ENCODE data around the gene GID4.
A peak's percentile ranks its signal among the peaks of the same experiment; 100 is the strongest.

The GID4 gene

GRCh38 chr17:18102640-18103039 is 63.4 kb downstream of the GID4 start:
- DNase-seq (ENCODE audit: low spot score) = no peak

- DNase-seq (ENCODE audit: low spot score) = no peak
These were observed 65.8 kb downstream of the GID4 start for GRCh38 chr17:18105027-18105426.

DNA sequence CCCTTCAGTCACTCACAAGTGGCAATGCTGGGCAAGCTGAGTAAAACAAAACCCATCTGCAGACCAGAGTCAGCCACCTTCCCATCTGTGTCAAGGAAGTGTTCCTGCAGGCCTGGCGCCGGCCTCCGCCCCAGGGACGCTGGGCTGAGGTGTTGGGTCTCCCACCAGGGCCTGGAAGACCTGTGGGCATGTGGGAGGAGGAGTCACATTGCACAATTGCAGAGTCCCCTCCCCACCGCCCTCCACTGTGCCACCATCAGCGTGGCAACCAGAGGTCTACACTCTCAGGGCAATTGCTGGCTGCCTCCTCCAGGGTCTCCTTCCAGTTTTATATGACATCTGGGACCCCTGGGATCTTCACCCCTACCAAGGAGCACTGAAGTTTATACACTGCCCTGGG is 66.4 kb downstream of the GID4 start:
- DNase-seq (ENCODE audit: low spot score) = no peak

DNA sequence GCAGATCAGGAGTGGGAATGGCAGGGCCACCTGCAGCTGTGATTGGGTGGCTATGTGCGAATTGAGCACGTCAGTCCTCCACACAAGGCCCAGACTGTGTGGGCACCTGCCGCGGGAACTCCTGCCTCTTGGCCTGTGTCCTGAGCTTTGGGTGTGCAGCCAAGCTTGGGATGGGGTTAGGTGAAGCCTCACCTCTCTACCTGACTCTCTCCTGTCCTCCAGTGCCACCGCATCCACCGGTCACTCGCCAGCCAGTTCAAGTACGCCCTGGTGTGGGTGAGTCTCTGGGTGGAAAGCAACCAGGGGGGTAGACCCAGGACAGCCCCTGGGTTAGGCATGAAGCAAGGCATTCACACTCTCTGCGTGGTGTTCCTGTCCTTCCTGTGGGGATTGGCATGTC is 67.0 kb downstream of the GID4 start:
- DNase-seq (ENCODE audit: low spot score) = no peak

DNA sequence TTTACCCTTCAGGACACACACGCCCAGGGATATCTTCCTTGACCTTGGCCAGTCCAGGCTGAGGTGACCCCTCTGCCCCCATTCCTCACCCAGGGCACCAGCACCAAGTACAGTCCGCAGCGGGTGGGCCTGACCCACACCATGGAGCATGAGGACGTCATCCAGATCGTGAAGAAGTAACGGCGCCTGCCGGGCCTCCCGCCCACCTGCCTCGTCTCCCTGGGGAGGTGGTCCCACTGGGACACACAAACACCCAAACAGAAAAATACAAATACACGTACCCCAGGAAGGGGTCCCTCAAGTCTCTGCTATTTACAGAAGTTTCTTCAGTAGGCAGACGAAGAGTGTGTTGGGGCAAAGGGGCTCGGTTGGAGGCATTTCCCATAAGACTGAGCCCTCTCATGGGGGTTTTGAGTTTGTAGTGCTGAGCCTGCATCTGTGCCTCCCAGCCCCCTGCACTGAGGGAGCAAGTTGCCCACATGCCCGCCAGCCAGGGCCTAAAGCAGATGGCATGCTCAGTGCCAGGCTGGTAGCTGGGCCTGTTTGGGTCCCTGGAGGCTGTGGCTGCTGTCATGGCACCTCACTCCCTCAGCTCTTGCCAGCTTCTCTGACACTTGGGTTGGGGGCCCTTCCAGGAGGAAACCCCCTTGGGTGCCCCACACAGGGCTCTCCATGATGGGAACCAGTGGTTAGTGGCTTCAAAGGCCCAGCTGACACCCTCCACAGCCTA is 68.0 kb downstream of the GID4 start:
- DNase-seq (ENCODE audit: low spot score) = no peak

- no peak for DNase-seq (ENCODE audit: low spot score)
These were observed 68.8 kb downstream of the GID4 start for GRCh38 chr17:18107971-18108370.

- no peak for DNase-seq (ENCODE audit: low spot score)
These were observed 69.4 kb downstream of the GID4 start, which contains the start of gene MYO15A for GRCh38 chr17:18108401-18109312. TSS of gene MYO15A (plus strand) at chr17:18108756. CDS start at chr17:18118801, 10,045 bp downstream.

GRCh38 chr17:18109935-18110485 is 70.8 kb downstream of the GID4 start:
- no peak for DNase-seq (ENCODE audit: low spot score)

DNA sequence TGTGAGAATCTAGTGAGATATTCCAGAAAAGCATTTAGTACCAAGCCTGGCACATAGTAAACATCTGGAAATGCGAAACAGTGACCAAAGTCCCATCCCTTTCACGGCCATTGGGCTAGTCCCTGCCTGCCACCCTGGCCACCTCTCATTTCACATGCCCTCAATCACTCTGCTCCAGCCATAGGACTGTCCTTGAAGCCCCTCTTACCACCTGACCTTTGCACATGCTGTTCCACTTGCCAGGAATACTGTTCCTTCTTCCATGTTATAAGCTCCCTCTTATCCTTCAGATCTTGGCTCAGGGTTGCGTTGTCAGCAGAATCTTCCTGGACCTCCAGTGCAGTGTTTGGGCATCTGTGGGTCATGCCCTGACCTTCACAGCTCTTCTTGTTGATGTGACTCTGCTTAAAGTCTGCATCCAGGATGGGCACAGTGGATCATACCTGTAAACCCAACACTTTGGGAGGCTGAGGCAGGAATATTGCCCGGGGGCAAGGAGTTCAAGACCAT is 71.5 kb downstream of the GID4 start:
- no peak for DNase-seq (ENCODE audit: low spot score)

GRCh38 chr17:18111330-18111971 is 72.2 kb downstream of the GID4 start:
- no peak for DNase-seq (ENCODE audit: low spot score)

- no peak for DNase-seq (ENCODE audit: low spot score)
These were observed 76.3 kb downstream of the GID4 start for GRCh38 chr17:18115517-18115916.

DNA sequence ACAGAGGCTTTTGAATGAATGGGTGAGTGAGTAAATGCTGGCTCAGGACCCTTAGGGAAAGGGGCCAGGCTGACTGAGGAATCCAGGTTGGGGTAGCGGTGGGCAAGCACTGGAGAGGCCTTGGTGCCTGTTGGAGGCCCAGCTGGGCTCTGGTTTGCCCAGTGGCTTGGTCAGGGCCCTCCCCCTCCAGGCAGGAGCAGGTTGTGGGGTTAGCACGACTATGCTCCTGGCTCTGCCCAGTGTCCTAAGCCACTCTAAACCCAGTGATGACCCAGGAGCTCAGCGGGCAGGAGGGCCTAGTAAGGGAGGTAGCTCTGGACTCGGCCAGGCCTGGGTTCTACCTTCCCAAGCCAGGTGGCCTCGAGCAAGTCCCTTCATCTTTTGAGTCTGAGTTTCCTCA is 76.9 kb downstream of the GID4 start:
- no peak for DNase-seq (ENCODE audit: low spot score)

GRCh38 chr17:18117533-18117932 is 78.3 kb downstream of the GID4 start:
- peak; percentile 46 for DNase-seq (ENCODE audit: low spot score)

Data from HuH-7 (cell line).